Activated CD4-positive, CD25-positive, alpha-beta regulatory T cell (primary cell): ENCODE data around the gene SLN.

Experiments used
- DNase-seq, 4 experiments: peaks; one replicate each; lab custom pipeline; 2025; lab: John Stamatoyannopoulos, UW

Gene SLN

GRCh38 chr11:107683807-107684206, 28.0 kb downstream of the SLN start:
- no peak for DNase-seq

DNA sequence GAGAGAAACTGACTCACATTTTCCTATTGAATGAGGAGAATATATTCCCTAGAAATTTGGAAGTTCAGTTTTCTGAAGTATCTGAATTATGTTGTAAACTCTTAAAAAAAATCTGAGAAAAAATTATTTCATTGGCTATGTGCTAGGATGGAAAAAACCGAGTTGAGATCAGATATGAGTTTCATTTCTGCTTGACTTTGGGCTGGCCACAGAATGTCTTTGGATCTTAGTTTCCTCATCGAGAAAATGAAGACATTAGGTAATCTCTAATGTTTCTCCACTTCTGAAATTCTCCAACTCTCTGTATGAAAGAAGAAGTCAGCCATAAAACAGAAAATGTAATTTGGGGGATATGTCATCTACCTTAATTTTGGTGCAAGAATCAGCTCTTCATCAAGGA, 28.8 kb downstream of the SLN start:
- no peak for DNase-seq

DNA sequence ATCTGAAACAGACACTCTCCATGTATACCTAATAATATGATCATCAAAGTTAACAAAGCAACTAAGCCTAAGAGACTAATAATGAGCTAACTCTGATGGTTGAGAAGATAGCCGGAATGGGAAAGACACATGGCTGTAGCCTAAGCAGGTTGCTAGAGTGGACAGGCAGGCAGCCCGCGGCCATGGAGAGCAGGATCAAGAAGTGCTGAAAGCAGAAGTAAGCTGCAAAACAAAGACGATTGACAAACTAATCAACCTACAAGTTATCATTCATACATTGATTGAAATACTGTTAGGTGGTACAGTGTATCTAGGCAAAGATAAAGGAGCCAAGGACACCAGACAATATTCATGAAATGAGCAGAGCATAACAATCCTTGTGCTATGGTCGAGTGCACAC, 29.3 kb downstream of the SLN start:
- no peak for DNase-seq

GRCh38 chr11:107682171-107682570, 29.7 kb downstream of the SLN start:
- no peak for DNase-seq

DNA sequence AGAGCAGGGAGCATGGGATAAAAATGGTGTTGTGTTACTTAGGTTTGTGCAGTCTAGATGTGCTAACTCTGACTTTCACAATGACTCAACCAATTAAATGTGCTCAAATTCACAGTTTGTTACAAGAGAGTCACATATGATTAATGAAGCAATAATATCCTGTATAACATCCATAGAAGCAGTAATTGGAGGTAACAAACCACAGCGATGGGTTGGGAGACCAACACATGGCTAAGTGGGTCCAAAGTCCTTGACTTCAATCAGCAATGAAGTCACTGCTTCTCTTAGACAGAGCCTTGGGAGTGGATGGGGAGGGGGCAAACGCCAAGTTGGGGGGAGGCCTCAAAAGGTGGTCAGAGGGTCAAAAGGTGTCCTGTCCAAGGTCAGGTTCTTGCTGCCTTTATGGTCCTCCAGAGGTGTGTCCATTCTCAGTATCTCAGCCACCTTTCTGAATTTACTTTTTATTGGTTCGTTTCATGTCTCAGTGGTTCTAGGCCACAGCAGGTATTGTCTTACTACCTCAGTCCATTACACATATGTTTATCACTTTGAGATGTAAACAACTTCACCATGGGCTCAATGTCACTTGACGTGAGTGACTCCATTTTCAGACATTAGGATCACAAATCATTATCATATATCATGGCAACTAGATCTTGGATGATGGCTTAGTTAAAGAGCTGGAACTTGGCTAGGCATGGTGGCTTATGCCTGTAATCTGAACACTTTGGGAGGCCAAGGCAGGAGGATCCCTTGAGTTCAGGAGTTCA, 32.4 kb downstream of the SLN start:
- no peak for DNase-seq

DNA sequence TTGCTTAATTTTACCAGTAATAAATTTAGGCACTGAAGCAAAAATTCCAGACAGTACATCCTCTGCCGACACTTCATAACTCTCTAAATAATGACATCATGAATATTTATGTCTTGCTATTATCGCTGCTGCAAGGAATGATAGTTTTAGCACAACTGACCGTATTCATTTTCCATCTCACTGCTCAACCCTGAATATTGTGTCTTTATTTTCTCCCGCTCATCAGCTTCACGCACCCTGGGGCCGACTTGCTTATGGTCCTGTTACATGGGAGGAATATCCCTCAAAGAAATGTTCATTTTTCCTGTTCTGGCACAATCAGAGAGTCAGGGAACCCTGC, 33.3 kb downstream of the SLN start:
- no peak for DNase-seq

GRCh38 chr11:107677924-107678631, 33.8 kb downstream of the SLN start:
- DNase-seq: no peak

GRCh38 chr11:107676336-107677057, 35.4 kb downstream of the SLN start:
- DNase-seq: no peak

GRCh38 chr11:107675902-107676301, 36.0 kb downstream of the SLN start:
- no peak for DNase-seq

- no peak for DNase-seq
Measured at GRCh38 chr11:107669893-107670601, 41.8 kb downstream of the SLN start.

GRCh38 chr11:107669191-107669740, 42.6 kb downstream of the SLN start:
- no peak for DNase-seq

DNA sequence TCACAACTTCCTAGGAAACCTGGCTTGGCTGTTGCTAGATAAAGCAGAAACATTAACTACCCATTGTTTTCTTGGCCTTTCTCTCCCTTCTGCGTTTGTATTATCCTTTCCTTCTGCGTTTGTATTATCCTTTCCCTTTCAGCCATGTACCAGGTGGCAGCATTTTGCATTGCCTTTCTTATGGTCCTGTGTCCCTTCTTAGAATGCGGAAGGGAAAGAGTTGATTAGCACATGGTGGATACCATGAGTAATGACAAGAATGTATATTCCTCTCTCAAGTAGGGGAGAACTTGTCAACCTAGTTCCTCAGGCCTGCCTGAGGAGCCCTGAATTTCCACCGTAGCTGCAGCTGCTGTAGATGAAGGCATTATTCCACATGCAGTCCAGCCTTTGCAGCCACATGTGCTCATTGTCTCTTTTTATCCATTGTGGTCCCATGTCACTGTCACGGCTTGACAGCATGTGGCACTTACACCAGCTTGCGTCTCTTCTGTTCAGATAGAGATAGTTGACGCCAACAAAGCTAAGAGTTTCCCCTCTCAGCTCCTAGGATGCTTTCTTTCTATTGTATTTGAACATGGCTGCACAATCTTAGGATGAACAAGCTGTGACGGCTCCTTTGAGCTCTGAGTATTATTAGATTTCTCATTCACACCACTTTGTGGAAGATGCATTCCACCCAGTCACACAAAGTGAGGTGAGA, 44.8 kb downstream of the SLN start:
- no peak for DNase-seq

DNA sequence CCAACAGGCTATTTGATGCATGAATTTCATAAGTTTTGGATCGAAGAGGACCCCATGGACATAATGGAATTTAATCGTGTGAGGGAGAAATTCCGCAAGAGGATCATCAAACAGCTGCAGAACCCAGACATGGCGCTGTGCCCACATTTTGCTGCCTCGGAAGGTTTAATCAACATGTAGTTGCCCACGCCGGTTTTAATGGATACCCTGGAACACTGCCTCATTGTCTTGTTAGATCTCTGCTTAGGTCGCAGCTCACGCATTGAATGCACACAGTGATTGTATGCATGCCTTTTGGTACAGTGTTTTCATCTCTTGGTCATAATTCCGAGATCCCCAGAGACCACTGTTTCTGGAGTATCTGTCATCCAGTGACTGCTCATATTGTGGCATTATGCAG, 46.8 kb downstream of the SLN start:
- DNase-seq: no peak

GRCh38 chr11:107661656-107662055, 50.2 kb downstream of the SLN start:
- no peak for DNase-seq

DNA sequence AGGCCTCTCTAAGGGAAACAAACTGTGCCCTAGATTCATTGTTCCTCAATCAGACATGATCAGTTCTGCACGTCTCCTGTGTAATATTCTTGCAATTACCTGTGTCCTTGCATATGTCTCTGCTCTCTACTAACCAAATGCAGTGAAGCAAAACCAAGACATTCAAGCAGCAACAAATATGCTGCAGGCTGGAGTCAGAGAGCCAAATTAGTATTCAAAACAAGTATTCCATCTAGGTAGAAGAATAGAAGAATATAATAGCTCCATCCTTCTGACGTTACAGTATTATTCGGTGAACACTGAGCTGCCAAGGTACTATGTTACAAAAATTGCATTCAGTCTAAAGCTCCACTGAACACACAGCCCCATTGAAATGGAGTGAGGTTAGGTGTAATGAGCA, 51.8 kb downstream of the SLN start:
- DNase-seq: no peak

- DNase-seq: no peak
Measured at GRCh38 chr11:107659310-107659709, 52.5 kb downstream of the SLN start.
